Stimulated activated memory B cell treated with anti-CD40 and anti-IgM and Interleukin-4, amounts not matched to agents 10 μg/mL and 1 μg/mL and 100 μg/mL, for 72 hours (primary cell): Measurements from ENCODE around the gene SOCS1.

Experiments used
- ATAC-seq: fragments of 150-1000 bp; cut with Tn5 transposase; 2 replicates; pipeline ENCODE4 v1.10.0; 2021
- H3K27ac Mint-ChIP-seq: one replicate; pipeline ENCODE4 v1.8.0; 2022; ENCODE audit warnings: mild to moderate bottlenecking, mixed read lengths
- H3K27me3 Mint-ChIP-seq: one replicate; pipeline ENCODE4 v1.8.0; 2022; ENCODE audit warnings: mixed read lengths
- H3K36me3 Mint-ChIP-seq: one replicate; pipeline ENCODE4 v1.8.0; 2022; ENCODE audit warnings: mixed read lengths
- H3K4me1 Mint-ChIP-seq: one replicate; pipeline ENCODE4 v1.8.0; 2022; ENCODE audit warnings: mixed read lengths
- H3K4me3 Mint-ChIP-seq: one replicate; pipeline ENCODE4 v1.8.0; 2022; ENCODE audit warnings: mild to moderate bottlenecking, moderate library complexity, mixed read lengths
- H3K9me3 Mint-ChIP-seq: one replicate; pipeline ENCODE4 v1.8.0; 2022; ENCODE audit warnings: mixed read lengths

Gene SOCS1

DNA sequence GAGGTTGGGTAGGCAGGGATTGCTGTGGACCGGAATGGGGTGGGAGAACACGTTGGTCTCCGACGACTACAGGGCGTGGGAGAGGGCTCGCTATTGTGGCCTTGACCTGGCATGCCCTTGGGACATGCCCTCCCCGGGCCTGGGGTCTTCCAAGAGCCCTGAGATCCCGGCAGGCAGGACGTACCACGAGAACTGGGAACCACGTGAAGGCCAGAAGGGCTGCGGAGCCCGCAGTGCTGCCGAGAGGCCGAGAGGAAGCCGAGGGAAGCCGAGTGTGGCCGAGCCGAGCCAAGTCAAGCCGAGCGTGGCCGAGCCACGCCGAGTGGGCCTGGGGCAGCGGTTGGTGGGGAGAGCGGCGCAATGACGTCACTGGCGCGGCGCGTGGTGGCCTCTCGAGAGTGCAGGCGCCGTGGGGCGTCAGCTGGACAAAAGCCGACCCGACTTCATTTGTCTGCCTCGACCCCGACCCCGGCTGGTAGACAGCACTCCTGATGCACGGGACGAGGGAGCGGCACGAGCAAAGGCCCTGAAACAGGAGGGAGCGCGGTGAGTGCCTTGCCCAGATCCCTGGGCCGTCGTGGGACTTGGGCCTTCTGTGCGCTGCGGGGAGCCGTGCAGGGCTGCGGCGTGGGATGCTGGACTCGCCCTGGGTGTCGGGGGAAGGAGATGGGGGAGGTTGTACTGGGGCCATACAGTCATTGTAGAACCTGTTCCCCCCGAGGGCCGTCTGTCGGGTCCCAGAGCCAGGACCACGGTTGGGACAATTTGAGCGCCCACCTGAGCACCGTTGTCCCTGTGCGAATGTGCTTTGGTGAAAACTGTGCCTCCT lies 6.6 kb downstream of the SOCS1 start:
- peaks cover 52% of the 10 kb centered on the region for H3K4me1 Mint-ChIP-seq
- H3K9me3 Mint-ChIP-seq, result no peaks in the 10 kb centered on the region
- H3K27ac Mint-ChIP-seq, result peak overlapping the region; percentile 53
- H3K36me3 Mint-ChIP-seq, result peaks cover 35% of the 10 kb centered on the region
- H3K27me3 Mint-ChIP-seq, result no peaks in the 10 kb centered on the region
- ATAC-seq, result peak; percentile 17
- peak overlapping the region; percentile 60 for H3K4me3 Mint-ChIP-seq

- H3K4me3 Mint-ChIP-seq, result no peak overlapping the region
- peaks cover 21% of the 10 kb centered on the region for H3K36me3 Mint-ChIP-seq
- peak overlapping the region; percentile 53 for H3K27ac Mint-ChIP-seq
- H3K27me3 Mint-ChIP-seq, result no peaks in the 10 kb centered on the region
- peak; percentile 37 for ATAC-seq
- H3K4me1 Mint-ChIP-seq, result peaks cover 44% of the 10 kb centered on the region
- H3K9me3 Mint-ChIP-seq, result no peaks in the 10 kb centered on the region
Observed at GRCh38 chr16:11248133-11248532, 7.9 kb downstream of the SOCS1 start.

GRCh38 chr16:11245988-11246387 lies 10.0 kb downstream of the SOCS1 start:
- Mint-ChIP-seq H3K36me3 (peaks cover 8% of the 10 kb centered on the region), H3K27ac (no peak overlapping the region)

DNA sequence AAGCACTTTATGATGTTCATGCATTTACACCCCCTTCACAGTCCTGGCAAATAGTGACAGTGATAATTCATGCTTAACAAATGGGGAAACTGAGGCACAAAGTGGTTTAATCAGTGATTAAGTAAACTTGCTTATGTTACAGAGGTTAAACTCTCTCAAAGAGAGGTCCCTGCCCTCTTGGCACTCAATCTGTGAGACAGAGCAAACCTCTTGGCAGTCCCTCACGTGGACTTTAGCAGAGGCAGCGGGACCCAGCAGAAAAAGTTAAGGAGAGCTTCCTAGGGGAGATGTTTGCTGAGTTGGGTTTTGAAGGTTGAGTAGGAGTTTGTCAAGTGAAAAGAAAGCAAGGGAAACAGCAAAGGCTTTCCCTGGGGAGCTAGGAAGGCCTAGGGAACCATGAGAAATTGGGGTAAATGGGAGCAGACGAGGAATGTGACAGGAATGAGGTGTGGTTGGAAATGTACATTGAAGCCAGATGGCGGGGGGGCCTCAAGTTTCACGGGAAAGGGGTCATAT lies 10.7 kb downstream of the SOCS1 start:
- Mint-ChIP-seq H3K4me1 (peaks cover 19% of the 10 kb centered on the region), H3K27ac (no peak overlapping the region), H3K9me3 (no peaks in the 10 kb centered on the region), H3K4me3 (no peak overlapping the region), H3K27me3 (no peaks in the 10 kb centered on the region), H3K36me3 (peaks cover under 1% of the 10 kb centered on the region)
- ATAC-seq, result no peak

More at GRCh38 chr16:11245988-11246387, 10.0 kb downstream of the SOCS1 start:
- H3K4me1 Mint-ChIP-seq, result peaks cover 26% of the 10 kb centered on the region
- no peak for ATAC-seq
- H3K9me3 Mint-ChIP-seq, result no peaks in the 10 kb centered on the region
- no peak overlapping the region for H3K4me3 Mint-ChIP-seq
- no peaks in the 10 kb centered on the region for H3K27me3 Mint-ChIP-seq

GRCh38 chr16:11242658-11243057 lies 13.3 kb downstream of the SOCS1 start:
- Mint-ChIP-seq H3K4me3 (no peak overlapping the region), H3K9me3 (no peaks in the 10 kb centered on the region), H3K27ac (no peak overlapping the region), H3K27me3 (no peaks in the 10 kb centered on the region), H3K4me1 (no peaks in the 10 kb centered on the region), H3K36me3 (no peaks in the 10 kb centered on the region)
- no peak for ATAC-seq

DNA sequence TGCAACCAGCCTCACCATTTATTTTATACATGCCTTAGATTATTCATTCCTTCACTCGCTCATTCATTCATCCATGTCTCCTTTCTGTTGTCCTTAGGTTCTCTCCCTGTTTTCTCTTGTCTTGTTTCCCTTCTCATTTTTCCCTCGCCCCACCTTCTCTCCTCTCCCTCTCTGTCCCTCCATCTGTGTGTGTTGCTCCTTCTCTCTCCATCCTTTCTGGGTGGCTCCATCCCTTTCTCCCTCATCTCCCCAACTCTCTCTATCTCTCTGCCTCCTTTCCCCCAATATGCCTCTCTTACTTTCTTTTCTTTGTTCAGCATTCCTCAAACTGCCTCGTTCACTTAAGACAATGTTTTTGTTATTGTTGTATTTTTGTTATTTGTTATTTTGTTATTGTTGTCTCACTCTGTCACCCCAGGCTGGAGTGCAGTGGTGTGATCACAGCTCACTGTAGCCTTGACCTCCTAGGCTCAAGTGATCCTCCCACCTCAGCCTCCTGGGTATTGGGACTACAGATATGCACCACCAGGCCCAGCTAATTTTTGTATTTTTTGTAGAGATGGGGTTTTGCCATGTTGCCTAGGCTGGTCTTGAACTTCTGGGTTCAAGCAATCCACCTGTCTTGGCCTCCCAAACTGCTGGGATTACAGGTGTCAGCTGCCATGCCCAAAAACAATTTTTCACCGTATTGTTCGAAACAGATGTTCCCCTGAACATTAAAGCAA lies 14.4 kb downstream of the SOCS1 start:
- no peaks in the 10 kb centered on the region for H3K27me3 Mint-ChIP-seq
- H3K36me3 Mint-ChIP-seq, result no peaks in the 10 kb centered on the region
- H3K9me3 Mint-ChIP-seq, result no peaks in the 10 kb centered on the region
- no peak for ATAC-seq
- no peak overlapping the region for H3K4me3 Mint-ChIP-seq
- H3K4me1 Mint-ChIP-seq, result no peaks in the 10 kb centered on the region
- H3K27ac Mint-ChIP-seq, result no peak overlapping the region

GRCh38 chr16:11240636-11241473 lies 15.1 kb downstream of the SOCS1 start:
- H3K4me3 Mint-ChIP-seq, result no peak overlapping the region
- no peak for ATAC-seq
- no peaks in the 10 kb centered on the region for H3K36me3 Mint-ChIP-seq
- no peaks in the 10 kb centered on the region for H3K9me3 Mint-ChIP-seq
- no peak overlapping the region for H3K27ac Mint-ChIP-seq
- H3K27me3 Mint-ChIP-seq, result no peaks in the 10 kb centered on the region
- no peaks in the 10 kb centered on the region for H3K4me1 Mint-ChIP-seq

- no peaks in the 10 kb centered on the region for H3K9me3 Mint-ChIP-seq
- ATAC-seq, result no peak
- H3K27me3 Mint-ChIP-seq, result no peaks in the 10 kb centered on the region
- H3K4me3 Mint-ChIP-seq, result no peak overlapping the region
- H3K36me3 Mint-ChIP-seq, result no peaks in the 10 kb centered on the region
- H3K27ac Mint-ChIP-seq, result no peak overlapping the region
- peaks cover under 1% of the 10 kb centered on the region for H3K4me1 Mint-ChIP-seq
Observed at GRCh38 chr16:11239644-11240632, 16.1 kb downstream of the SOCS1 start.

- Mint-ChIP-seq H3K27ac (no peak overlapping the region), H3K4me1 (peaks cover 13% of the 10 kb centered on the region), H3K9me3 (no peaks in the 10 kb centered on the region), H3K27me3 (no peaks in the 10 kb centered on the region), H3K4me3 (no peak overlapping the region), H3K36me3 (no peaks in the 10 kb centered on the region)
- ATAC-seq, result no peak
Observed at GRCh38 chr16:11238272-11239202, 17.5 kb downstream of the SOCS1 start.

DNA sequence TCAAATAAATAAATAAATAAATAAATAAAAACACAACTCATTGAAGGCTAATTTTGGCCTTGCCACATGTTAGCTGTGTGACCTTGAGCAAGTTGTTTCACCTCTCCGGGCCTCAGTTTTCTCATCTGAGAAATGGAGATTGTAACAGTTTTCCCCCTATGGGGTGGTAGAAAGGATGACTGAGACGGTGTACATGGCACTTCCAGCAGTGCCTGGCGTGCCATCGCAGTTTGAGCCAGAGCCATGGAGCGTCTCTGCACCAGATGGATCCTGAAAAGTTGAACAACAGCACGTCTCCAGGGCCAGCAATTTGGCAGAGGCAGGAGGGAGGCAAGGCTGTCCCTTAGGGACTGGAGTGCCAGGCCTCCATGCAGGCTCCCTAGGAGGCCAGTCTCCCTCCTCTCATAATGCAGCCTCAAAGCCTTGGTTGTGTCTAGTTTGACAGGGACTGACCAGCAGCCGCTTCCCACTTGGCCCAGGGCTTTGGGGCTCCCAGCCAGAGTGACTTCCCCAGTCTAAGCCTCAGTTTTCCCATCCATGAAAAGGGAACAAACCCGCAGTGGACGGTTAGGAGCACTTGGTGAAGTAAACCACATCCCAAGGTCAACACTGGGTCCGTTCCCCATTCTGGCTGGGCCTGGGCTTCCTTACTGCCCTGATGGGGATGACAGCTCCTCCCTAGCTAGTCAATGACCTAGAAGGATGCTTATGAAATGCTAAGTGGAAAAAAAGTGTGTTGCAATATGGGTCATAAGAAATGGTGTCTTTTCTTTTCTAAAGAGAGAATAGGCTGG lies 19.3 kb downstream of the SOCS1 start:
- ATAC-seq, result no peak
- Mint-ChIP-seq H3K27ac (no peak overlapping the region), H3K27me3 (no peaks in the 10 kb centered on the region), H3K36me3 (no peaks in the 10 kb centered on the region), H3K4me1 (peaks cover 32% of the 10 kb centered on the region), H3K9me3 (no peaks in the 10 kb centered on the region), H3K4me3 (no peak overlapping the region)

- no peaks in the 10 kb centered on the region for H3K27me3 Mint-ChIP-seq
- H3K36me3 Mint-ChIP-seq, result no peaks in the 10 kb centered on the region
- no peak for ATAC-seq
- H3K4me3 Mint-ChIP-seq, result no peak overlapping the region
- H3K9me3 Mint-ChIP-seq, result no peaks in the 10 kb centered on the region
- H3K4me1 Mint-ChIP-seq, result peaks cover 38% of the 10 kb centered on the region
- H3K27ac Mint-ChIP-seq, result no peak overlapping the region
Observed at GRCh38 chr16:11235703-11235991, 20.4 kb downstream of the SOCS1 start.

- Mint-ChIP-seq H3K4me1 (peaks cover 38% of the 10 kb centered on the region), H3K4me3 (no peak overlapping the region), H3K9me3 (no peaks in the 10 kb centered on the region), H3K27ac (no peak overlapping the region), H3K36me3 (no peaks in the 10 kb centered on the region), H3K27me3 (no peaks in the 10 kb centered on the region)
- no peak for ATAC-seq
Observed at GRCh38 chr16:11234884-11235702, 20.9 kb downstream of the SOCS1 start.
